CD14-positive monocyte (primary cell): Measurements from ENCODE around the gene FH. TPM values are rescaled to one million over a fixed set of nuclear protein-coding genes. Genes with fewer than 3 reads are reported as not detected.

Experiments
- DNase-seq, 3 donors: peaks; one replicate each; pipeline ENCODE4 v3.0.0-alpha.2; 2011 to 2022
- H2AFZ ChIP-seq: 2 replicates; pipeline ENCODE4 v1.6.0; 2012; ENCODE audit warnings: mild to moderate bottlenecking, low read depth, low read length, inconsistent platforms; ENCODE audit not compliant: insufficient read depth, poor library complexity, severe bottlenecking
- H3K27ac ChIP-seq, 2 donors: 1 replicate in 1 of 2; 2 replicates in 1 of 2; pipeline ENCODE4 v1.5.1; 2012 to 2013; ENCODE audit warnings: low read length in 2 of 2, control low read depth in 1 of 2, inconsistent platforms in 1 of 2, low read depth in 1 of 2, mild to moderate bottlenecking in 1 of 2
- H3K27me3 ChIP-seq, 2 donors: one replicate each; pipeline versions ENCODE4 v1.6.0 to v1.6.1; 2011 to 2013; ENCODE audit warnings: low read length in 2 of 2; ENCODE audit not compliant: control insufficient read depth in 2 of 2, insufficient read depth in 2 of 2
- H3K36me3 ChIP-seq, 2 donors: replicated peaks in 1 of 2; 1 replicate in 1 of 2; 2 replicates in 1 of 2; pipeline versions ENCODE4 v1.5.1 to v1.6.1; 2012 to 2013; ENCODE audit warnings: low read length in 2 of 2, control low read depth in 1 of 2, inconsistent platforms in 1 of 2, mild to moderate bottlenecking in 1 of 2; ENCODE audit not compliant: insufficient read depth in 2 of 2, control insufficient read depth in 1 of 2
- H3K4me1 ChIP-seq, 2 donors: 1 replicate in 1 of 2; 2 replicates in 1 of 2; pipeline versions ENCODE4 v1.5.1 to v1.6.1; 2012 to 2013; ENCODE audit warnings: low read length in 2 of 2, control low read depth in 1 of 2, inconsistent platforms in 1 of 2, mild to moderate bottlenecking in 1 of 2, moderate library complexity in 1 of 2; ENCODE audit not compliant: insufficient read depth in 2 of 2, control insufficient read depth in 1 of 2
- H3K4me2 ChIP-seq: replicated peaks from 2 replicates; pipeline ENCODE3; 2012; ENCODE audit warnings: low read length, moderate library complexity, mild to moderate bottlenecking; ENCODE audit not compliant: poor library complexity, severe bottlenecking; ENCODE audit errors: extremely low read depth
- H3K4me3 ChIP-seq, 3 experiments: fragments of 200-600 bp in 1 of 3; sonication (generic) in 1 of 3; replicated peaks in 1 of 3; 1 replicate in 2 of 3; 2 replicates in 1 of 3; pipeline ENCODE4 v1.5.1; 2011 to 2013; ENCODE audit warnings: low read length in 3 of 3, mild to moderate bottlenecking in 3 of 3, control low read depth in 2 of 3, low read depth in 2 of 3, inconsistent platforms in 1 of 3, moderate library complexity in 1 of 3
- H3K79me2 ChIP-seq: 2 replicates; pipeline ENCODE4 v1.6.0; 2012; ENCODE audit warnings: mild to moderate bottlenecking, control low read depth, inconsistent platforms, low read length, moderate library complexity; ENCODE audit not compliant: insufficient read depth
- H3K9ac ChIP-seq: 2 replicates; pipeline ENCODE4 v1.6.0; 2017; ENCODE audit warnings: low read length, mild to moderate bottlenecking; ENCODE audit not compliant: insufficient read depth, poor library complexity, severe bottlenecking
- H3K9me3 ChIP-seq, 2 donors: replicated peaks in 1 of 2; 1 replicate in 1 of 2; 2 replicates in 1 of 2; pipeline versions ENCODE4 v1.5.1 to v1.6.1; 2012 to 2013; ENCODE audit warnings: low read length in 2 of 2, control low read depth in 1 of 2; ENCODE audit not compliant: control insufficient read depth in 1 of 2, insufficient read depth in 1 of 2
- H4K20me1 ChIP-seq: 2 replicates; pipeline ENCODE4 v1.6.0; 2012; ENCODE audit warnings: mild to moderate bottlenecking, low read length, control low read depth, moderate library complexity; ENCODE audit not compliant: insufficient read depth
- H3K27ac Mint-ChIP-seq, 7 donors: one replicate each; pipeline ENCODE4 v1.8.0; 2020; ENCODE audit warnings: mild to moderate bottlenecking in 7 of 7, mixed read lengths in 7 of 7, moderate library complexity in 6 of 7, inconsistent platforms in 2 of 7
- H3K27me3 Mint-ChIP-seq, 3 donors: one replicate each; pipeline ENCODE4 v1.8.0; 2021 to 2022; ENCODE audit warnings: low read depth in 3 of 3, mild to moderate bottlenecking in 3 of 3, mixed read lengths in 3 of 3, moderate library complexity in 3 of 3, inconsistent platforms in 1 of 3
- H3K36me3 Mint-ChIP-seq, 2 donors: one replicate each; pipeline ENCODE4 v1.8.0; 2020; ENCODE audit warnings: mixed read lengths in 2 of 2, inconsistent platforms in 1 of 2, mild to moderate bottlenecking in 1 of 2
- H3K4me1 Mint-ChIP-seq: one replicate; pipeline ENCODE4 v1.8.0; 2020; ENCODE audit warnings: mild to moderate bottlenecking, mixed read lengths
- H3K4me3 Mint-ChIP-seq, 2 donors: one replicate each; pipeline ENCODE4 v1.8.0; 2020; ENCODE audit warnings: mild to moderate bottlenecking in 2 of 2, mixed read lengths in 2 of 2, moderate library complexity in 1 of 2
- H3K9me3 Mint-ChIP-seq, 7 donors: one replicate each; pipeline ENCODE4 v1.8.0; 2020 to 2022; ENCODE audit warnings: mixed read lengths in 7 of 7, mild to moderate bottlenecking in 6 of 7, moderate library complexity in 6 of 7, inconsistent platforms in 2 of 7
- CTCF ChIP-seq: fragments of 200-600 bp; IDR thresholded peaks from one replicate; pipeline ENCODE4 v1.8.0; 2022; ENCODE audit warnings: antibody characterized with exemption, mild to moderate bottlenecking
- WGBS: methylation state at CpG from one replicate; pipeline ENCODE4 v1.1.5; 2013; ENCODE audit warnings: missing lambda C conversion rate; ENCODE audit not compliant: insufficient coverage; 5-methylcytosine and 5-hydroxymethylcytosine counted together
- intact Hi-C, 2 donors: fragments of 100-400 bp; cut with micrococcal nuclease; formaldehyde crosslinking; loops; one replicate each; pipeline versions ENCODE4 v1.15.0 to v1.15.1; 2023
- polyA plus RNA-seq, 3 donors: library from polyadenylated mRNA; depleted of rRNA in 1 of 3; unstranded in 2 of 3; stranded (reverse) in 1 of 3; fragments of 300-500 nt in 2 of 3; fragments of >200 nt in 1 of 3; fragmentation: Illumina TruSeq in 2 of 3; gene quantifications; 1 replicate in 2 of 3; 2 replicates in 1 of 3; pipeline ENCODE4 v1.2.3, GENCODE V29; 2012 to 2021

FH gene
- polyA plus RNA-seq, 3 donors = 21.1 to 34.9 (median 32.5) TPM

GRCh38 chr1:241462391-241462790 lies 57.2 kb downstream of the FH start:
- intact Hi-C loops = no loop called here
- Histone ChIP-seq H3K4me2 (no peak overlapping the region), H3K4me3 (no peak overlapping the region), H3K9ac (no peak overlapping the region), H2AFZ (no peak overlapping the region), H3K27ac (no peak overlapping the region), H4K20me1 (no peaks in the 10 kb centered on the region), H3K9me3 (no peaks in the 10 kb centered on the region), H3K36me3 (no peaks in the 10 kb centered on the region), H3K27me3 (no peaks in the 10 kb centered on the region), H3K4me1 (no peaks in the 10 kb centered on the region), H3K79me2 (no peaks in the 10 kb centered on the region)
- Mint-ChIP-seq H3K36me3 (no peaks in the 10 kb centered on the region), H3K4me1 (no peaks in the 10 kb centered on the region), H3K27ac (no peak overlapping the region), H3K4me3 (no peak overlapping the region), H3K9me3 (peaks cover 0 to 16% (median 4%) of the 10 kb centered on the region in 7 donors), H3K27me3 (peaks cover 2 to 3% (median 2%) of the 10 kb centered on the region in 3 donors)
- DNase-seq = no peak
- no peak for TF ChIP-seq CTCF
- WGBS = no CpG with 5 or more reads among the region's 2 CpGs

GRCh38 chr1:241460098-241460873 lies 59.3 kb downstream of the FH start:
- Histone ChIP-seq H3K27me3 (no peaks in the 10 kb centered on the region), H2AFZ (no peak overlapping the region), H3K36me3 (no peaks in the 10 kb centered on the region), H3K79me2 (no peaks in the 10 kb centered on the region), H3K9ac (no peak overlapping the region), H4K20me1 (no peaks in the 10 kb centered on the region), H3K4me1 (no peaks in the 10 kb centered on the region), H3K9me3 (no peaks in the 10 kb centered on the region), H3K4me2 (no peak overlapping the region), H3K4me3 (no peak overlapping the region), H3K27ac (no peak overlapping the region)
- WGBS = 96% methylated on average over 4 of the region's 6 CpGs
- Mint-ChIP-seq H3K36me3 (no peaks in the 10 kb centered on the region), H3K9me3 (peaks cover 0 to 10% (median 3%) of the 10 kb centered on the region in 7 donors), H3K27me3 (peaks cover 2 to 3% (median 2%) of the 10 kb centered on the region in 3 donors), H3K4me1 (no peaks in the 10 kb centered on the region), H3K4me3 (no peak overlapping the region), H3K27ac (no peak overlapping the region)
- TF ChIP-seq CTCF = no peak
- DNase-seq = no peak
- intact Hi-C loops = no loop called here
